ENCODE data around the gene FAM241B.

FAM241B gene

GRCh38 chr10:69649786-69650550, 19.9 kb downstream of the FAM241B start:
- no peak for DNase-seq

GRCh38 chr10:69650589-69651261, 20.7 kb downstream of the FAM241B start:
- no peak for DNase-seq

GRCh38 chr10:69651362-69651761, 21.3 kb downstream of the FAM241B start:
- no peak for DNase-seq

GRCh38 chr10:69652111-69652856, 22.2 kb downstream of the FAM241B start:
- no peak for DNase-seq

- no peak for DNase-seq
Measured at GRCh38 chr10:69652857-69653199, 22.8 kb downstream of the FAM241B start.

GRCh38 chr10:69653561-69653960, 23.5 kb downstream of the FAM241B start:
- DNase-seq, result no peak

GRCh38 chr10:69655124-69655867, 25.2 kb downstream of the FAM241B start:
- no peak for DNase-seq

GRCh38 chr10:69655868-69656555, 26.0 kb downstream of the FAM241B start:
- no peak for DNase-seq

- DNase-seq, result no peak
Measured at GRCh38 chr10:69656742-69657269, 26.8 kb downstream of the FAM241B start.

- no peak for DNase-seq
Measured at GRCh38 chr10:69657430-69657829, 27.4 kb downstream of the FAM241B start.

- DNase-seq, result no peak
Measured at GRCh38 chr10:69657866-69658265, 27.8 kb downstream of the FAM241B start.

GRCh38 chr10:69659241-69660038, 29.4 kb downstream of the FAM241B start:
- DNase-seq, result no peak

GRCh38 chr10:69660296-69660695, 30.2 kb downstream of the FAM241B start:
- no peak for DNase-seq

- DNase-seq, result no peak
Measured at GRCh38 chr10:69661414-69662172, 31.5 kb downstream of the FAM241B start.

- no peak for DNase-seq
Measured at GRCh38 chr10:69662173-69662877, 32.3 kb downstream of the FAM241B start.

- no peak for DNase-seq
Measured at GRCh38 chr10:69662901-69663300, 32.9 kb downstream of the FAM241B start.

GRCh38 chr10:69663369-69663947, 33.4 kb downstream of the FAM241B start:
- DNase-seq, result no peak

GRCh38 chr10:69665474-69666320, 35.6 kb downstream of the FAM241B start:
- DNase-seq, result no peak

GRCh38 chr10:69666756-69667155, 36.7 kb downstream of the FAM241B start:
- no peak for DNase-seq

Data from activated T-cell treated with anti-CD3 and anti-CD28 coated beads, Interleukin-2, amount 50 U/mL, for 1 hour (primary cell).